Measurements from ENCODE around the gene TRAM2.

TRAM2 gene

DNA sequence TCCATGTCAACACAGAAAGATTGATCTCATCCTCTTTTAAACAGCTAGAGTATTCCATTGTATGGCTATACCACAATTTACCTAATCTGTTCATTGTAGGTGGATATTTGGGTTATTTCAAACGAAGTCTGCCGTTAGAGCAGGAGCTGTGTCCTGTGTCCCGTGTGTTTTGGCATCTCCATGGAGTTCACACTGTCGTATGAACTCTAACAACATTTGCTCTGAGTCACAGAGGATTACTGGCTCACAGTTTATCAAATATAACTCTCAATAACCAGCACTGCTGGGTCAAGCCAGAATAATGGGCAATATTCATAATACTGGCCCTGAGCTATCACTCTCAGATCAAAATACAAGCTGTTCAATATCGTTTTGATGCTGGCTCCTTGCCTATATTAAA is 16.4 kb downstream of the TRAM2 start:
- no peak for TF ChIP-seq CTCF (IDR thresholded peaks at IDR 0.05; ENCODE audit: low read depth, low read length, missing control alignments)
- DNase-seq (ENCODE audit: low read depth) = no peak
- H3K4me3 ChIP-seq (ENCODE audit: low read depth, low read length) = no peak overlapping the region

DNA sequence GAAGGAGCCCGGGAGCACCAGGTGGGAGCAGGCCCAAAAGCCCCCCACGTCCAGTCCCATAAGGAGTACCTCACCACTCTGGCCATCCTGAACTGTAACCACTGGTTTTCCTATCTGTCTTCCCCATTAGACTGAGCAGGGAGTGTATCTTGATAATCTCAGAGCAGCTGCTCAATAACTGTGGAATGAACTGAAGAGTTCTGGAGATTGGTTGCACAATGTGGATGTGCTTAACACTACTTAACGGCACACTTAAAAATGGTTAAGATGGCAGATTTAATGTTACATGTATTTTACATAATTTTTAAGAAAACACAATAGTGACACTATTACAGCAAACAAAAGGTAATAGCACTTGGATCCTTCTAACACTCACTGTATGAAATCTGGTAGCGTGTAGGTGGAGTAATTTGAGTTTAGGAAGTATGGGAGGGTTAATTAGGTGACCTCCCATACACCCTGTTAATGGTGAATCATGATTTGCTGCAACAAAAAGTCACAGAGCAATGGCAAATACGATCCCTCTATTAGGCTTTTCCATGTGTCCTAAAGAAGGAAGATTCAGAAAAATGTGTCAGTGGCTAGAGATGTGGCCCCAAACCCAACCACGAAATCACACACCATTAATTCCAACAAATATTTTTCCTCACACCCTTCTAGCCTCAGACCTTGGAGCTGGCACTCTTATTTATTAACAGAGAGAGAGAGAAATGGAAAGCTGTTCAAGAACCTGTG is 18.4 kb downstream of the TRAM2 start:
- TF ChIP-seq CTCF (IDR thresholded peaks at IDR 0.05; ENCODE audit: low read depth, low read length, missing control alignments) = no peak
- H3K4me3 ChIP-seq (ENCODE audit: low read depth, low read length) = no peak overlapping the region
- DNase-seq (ENCODE audit: low read depth) = no peak

DNA sequence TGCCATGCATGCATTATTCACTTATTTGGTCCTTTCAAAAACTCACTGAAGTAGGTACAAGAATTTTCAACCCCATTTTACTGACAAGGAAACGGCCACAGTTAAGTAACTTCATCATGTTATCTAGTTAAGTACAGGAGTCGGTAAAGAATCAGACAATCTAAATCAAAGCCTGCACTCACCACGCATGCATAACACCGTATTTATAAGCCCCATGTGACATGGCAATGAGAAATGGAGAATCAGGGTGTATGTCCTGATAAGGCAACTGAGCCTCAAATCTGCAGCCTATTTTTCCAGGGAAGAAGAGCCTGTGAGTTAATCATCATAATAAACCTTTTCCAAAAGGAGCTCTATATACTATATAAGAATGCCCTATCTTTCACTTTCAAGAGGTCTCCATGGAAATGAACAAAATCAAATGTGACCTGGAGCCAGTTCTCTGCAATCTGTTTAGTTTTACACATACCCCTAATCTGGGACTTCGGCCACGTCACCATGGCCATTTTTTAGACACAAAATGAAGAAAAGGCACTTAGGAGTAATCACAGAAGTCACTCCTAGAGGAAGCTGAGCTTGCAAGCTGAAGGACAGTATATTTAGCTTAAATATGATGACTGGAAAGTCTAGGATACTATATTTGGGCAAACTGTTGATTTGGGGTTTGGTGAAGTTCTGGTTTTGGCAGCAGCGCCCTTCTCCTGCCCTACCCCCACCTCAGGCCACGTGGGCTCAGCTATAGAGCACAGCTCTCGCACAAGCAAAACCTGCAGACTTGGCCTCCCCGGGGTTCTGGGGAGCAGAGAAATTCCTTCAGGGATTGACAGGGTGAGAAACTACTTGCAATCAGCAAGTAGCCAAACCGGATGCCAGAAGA is 19.2 kb downstream of the TRAM2 start:
- H3K4me3 ChIP-seq (ENCODE audit: low read depth, low read length) = no peak overlapping the region
- TF ChIP-seq CTCF (IDR thresholded peaks at IDR 0.05; ENCODE audit: low read depth, low read length, missing control alignments) = no peak
- no peak for DNase-seq (ENCODE audit: low read depth)

GRCh38 chr6:52555518-52556233 is 21.2 kb downstream of the TRAM2 start:
- no peak for DNase-seq (ENCODE audit: low read depth)
- no peak overlapping the region for H3K4me3 ChIP-seq (ENCODE audit: low read depth, low read length)
- no peak for TF ChIP-seq CTCF (IDR thresholded peaks at IDR 0.05; ENCODE audit: low read depth, low read length, missing control alignments)

GRCh38 chr6:52554684-52555280 is 22.1 kb downstream of the TRAM2 start:
- no peak overlapping the region for H3K4me3 ChIP-seq (ENCODE audit: low read depth, low read length)
- no peak for TF ChIP-seq CTCF (IDR thresholded peaks at IDR 0.05; ENCODE audit: low read depth, low read length, missing control alignments)
- DNase-seq (ENCODE audit: low read depth) = no peak

- no peak for TF ChIP-seq CTCF (IDR thresholded peaks at IDR 0.05; ENCODE audit: low read depth, low read length, missing control alignments)
- no peak for DNase-seq (ENCODE audit: low read depth)
- no peak overlapping the region for H3K4me3 ChIP-seq (ENCODE audit: low read depth, low read length)
Measured at GRCh38 chr6:52553719-52554118, 23.1 kb downstream of the TRAM2 start.
